Chondrocyte (in vitro differentiated cells): ENCODE results near the gene CDC42EP2. TPM values are rescaled to one million over a fixed set of nuclear protein-coding genes. Genes with fewer than 3 reads are reported as not detected.

Experiments used
- DNase-seq: peaks from one replicate; pipeline ENCODE4 v3.0.0; 2021; ENCODE audit warnings: mixed read lengths, low spot score
- H3K27ac Mint-ChIP-seq: one replicate; pipeline ENCODE4 v1.8.0; 2021; ENCODE audit warnings: mild to moderate bottlenecking, moderate library complexity, mixed read lengths; ENCODE audit not compliant: unreplicated experiment
- H3K27me3 Mint-ChIP-seq: 2 replicates; pipeline ENCODE4 v1.8.0; 2021; ENCODE audit warnings: low read depth, mixed read lengths
- H3K36me3 Mint-ChIP-seq: 2 replicates; pipeline ENCODE4 v1.8.0; 2021; ENCODE audit warnings: low read depth, mixed read lengths
- H3K4me1 Mint-ChIP-seq: 2 replicates; pipeline ENCODE4 v1.8.0; 2021; ENCODE audit warnings: low read depth, mild to moderate bottlenecking, mixed read lengths
- H3K4me3 Mint-ChIP-seq: one replicate; pipeline ENCODE4 v1.8.0; 2021; ENCODE audit warnings: mild to moderate bottlenecking, moderate library complexity, mixed read lengths; ENCODE audit not compliant: unreplicated experiment
- H3K9me3 Mint-ChIP-seq: 2 replicates; pipeline ENCODE4 v1.8.0; 2021; ENCODE audit warnings: low read depth, mixed read lengths
- CTCF ChIP-seq: fragments of 200-600 bp; sonication (generic); IDR thresholded peaks from 2 replicates; pipeline ENCODE4 v1.5.0; 2021; ENCODE audit warnings: antibody characterized with exemption, mild to moderate bottlenecking, moderate library complexity
- total RNA-seq: library from RNA; stranded (reverse); gene quantifications from 3 replicates; pipeline ENCODE4 v1.2.1, GENCODE V29; 2021

The CDC42EP2 gene
- total RNA-seq, 1 donor from 2014 or later: 12.8 TPM

- no peak for TF ChIP-seq CTCF
- no peaks in the 10 kb centered on the region for H3K9me3 Mint-ChIP-seq
- peaks cover 54% of the 10 kb centered on the region for H3K4me1 Mint-ChIP-seq
- DNase-seq: peak; percentile 83
- no peak overlapping the region for H3K4me3 Mint-ChIP-seq
- peak overlapping the region; percentile 92 for H3K27ac Mint-ChIP-seq
- peaks cover 6% of the 10 kb centered on the region for H3K36me3 Mint-ChIP-seq
- H3K27me3 Mint-ChIP-seq: no peaks in the 10 kb centered on the region
These were observed 16.5 kb upstream of the CDC42EP2 start for GRCh38 chr11:65298131-65298535.

- peak overlapping the region; percentile 92 for H3K27ac Mint-ChIP-seq
- H3K4me3 Mint-ChIP-seq: no peak overlapping the region
- peak; percentile 37 for DNase-seq
- peaks cover 6% of the 10 kb centered on the region for H3K36me3 Mint-ChIP-seq
- no peaks in the 10 kb centered on the region for H3K9me3 Mint-ChIP-seq
- H3K4me1 Mint-ChIP-seq: peaks cover 51% of the 10 kb centered on the region
- TF ChIP-seq CTCF: no peak
- no peaks in the 10 kb centered on the region for H3K27me3 Mint-ChIP-seq
These were observed 15.9 kb upstream of the CDC42EP2 start for GRCh38 chr11:65298655-65299179.

DNA sequence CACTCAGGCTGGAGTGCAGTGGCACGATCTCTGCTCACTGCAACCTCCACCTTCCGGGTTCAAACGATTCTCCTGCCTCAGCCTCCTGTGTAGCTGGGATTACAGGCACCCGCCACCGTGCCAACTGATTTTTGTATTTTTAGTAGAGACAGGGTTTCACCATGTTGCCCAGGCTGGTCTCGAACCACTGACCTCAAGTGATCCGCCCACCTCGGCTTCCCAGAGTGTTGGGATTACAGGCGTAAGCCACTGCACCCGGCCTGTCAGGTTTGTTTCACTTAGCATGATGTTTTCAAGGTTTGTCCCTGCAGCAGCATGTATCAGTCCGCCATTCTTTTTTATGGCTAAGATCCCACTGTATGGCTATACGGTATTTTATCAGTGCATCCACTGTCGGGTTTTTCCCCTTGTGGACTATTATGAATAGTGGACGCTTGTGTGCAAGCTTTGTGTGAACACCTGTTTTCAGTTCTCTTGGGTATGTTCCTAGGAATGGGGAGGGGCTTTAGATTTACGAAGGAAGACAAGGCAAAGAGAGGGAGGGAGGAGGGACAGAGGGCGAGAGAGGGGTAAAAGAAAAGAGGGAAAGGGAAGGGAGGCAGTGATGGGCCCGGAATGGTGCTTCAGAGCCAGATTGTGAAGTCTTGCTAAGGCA, 13.9 kb upstream of the CDC42EP2 start:
- H3K36me3 Mint-ChIP-seq: peaks cover 3% of the 10 kb centered on the region
- no peaks in the 10 kb centered on the region for H3K27me3 Mint-ChIP-seq
- TF ChIP-seq CTCF: no peak
- DNase-seq: peak; percentile 38
- no peaks in the 10 kb centered on the region for H3K9me3 Mint-ChIP-seq
- H3K4me1 Mint-ChIP-seq: peaks cover 52% of the 10 kb centered on the region
- H3K4me3 Mint-ChIP-seq: no peak overlapping the region
- H3K27ac Mint-ChIP-seq: no peak overlapping the region

DNA sequence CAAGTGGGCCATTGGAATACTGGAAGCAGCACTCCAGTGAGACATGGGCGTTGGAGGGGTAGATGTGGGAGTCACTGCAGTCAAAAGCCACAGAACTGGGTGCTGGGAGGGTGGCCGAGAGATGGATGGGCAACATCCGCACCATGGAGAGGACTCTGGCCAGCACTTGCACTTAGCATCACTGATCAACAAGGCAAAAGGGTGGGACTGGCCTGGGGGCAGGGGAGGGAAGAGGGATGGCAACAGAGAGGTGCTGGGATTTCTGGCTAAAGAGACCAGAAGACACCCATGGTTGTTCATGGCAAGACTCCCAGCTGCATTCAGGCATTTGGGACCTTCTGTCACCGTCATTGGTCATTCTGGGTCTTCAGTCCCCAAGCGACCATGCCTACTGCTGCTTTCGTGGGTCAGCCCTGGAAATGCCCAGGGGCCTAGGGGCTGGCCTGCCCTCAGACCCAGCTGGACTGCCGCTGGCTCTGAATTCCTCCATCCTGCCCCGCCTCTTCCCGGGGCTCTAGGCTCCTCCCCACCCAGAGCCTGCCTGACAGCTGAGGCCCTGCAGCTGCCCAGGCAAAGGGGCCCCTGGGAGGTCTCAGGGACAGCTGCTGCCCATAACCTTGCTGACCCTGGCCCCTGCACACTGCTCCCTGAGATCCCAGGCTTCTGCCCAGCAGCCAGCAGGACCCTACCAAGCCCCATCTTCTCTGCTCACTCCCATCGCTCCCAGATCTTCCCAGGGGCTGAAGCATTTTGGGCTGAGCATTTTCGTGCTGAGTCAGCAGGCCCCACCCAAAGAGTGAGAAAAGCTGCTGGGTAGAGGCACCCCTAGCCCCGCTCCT, 13.0 kb upstream of the CDC42EP2 start:
- Mint-ChIP-seq H3K4me1 (peaks cover 56% of the 10 kb centered on the region), H3K4me3 (no peak overlapping the region), H3K36me3 (no peaks in the 10 kb centered on the region), H3K27ac (peak overlapping the region; percentile 73), H3K27me3 (no peaks in the 10 kb centered on the region), H3K9me3 (no peaks in the 10 kb centered on the region)
- TF ChIP-seq CTCF: no peak
- DNase-seq: no peak

GRCh38 chr11:65303555-65303954, 11.1 kb upstream of the CDC42EP2 start:
- DNase-seq: no peak
- Mint-ChIP-seq H3K4me3 (no peak overlapping the region), H3K4me1 (peaks cover 48% of the 10 kb centered on the region), H3K27me3 (no peaks in the 10 kb centered on the region), H3K36me3 (no peaks in the 10 kb centered on the region), H3K9me3 (no peaks in the 10 kb centered on the region), H3K27ac (no peak overlapping the region)
- TF ChIP-seq CTCF: no peak
